Thyroid gland (tissue), 4 donors: ENCODE data around the gene TRAF3IP1. TPM values are rescaled to one million over a fixed set of nuclear protein-coding genes. Genes with fewer than 3 reads are reported as not detected.
A peak's percentile ranks its signal among the peaks of the same experiment; 100 is the strongest.
"Not testable (repeated sequence)": the region's sequence is repeated elsewhere in the genome, so short reads cannot be mapped to it uniquely, and the experiment has no call there.

ENCODE experiments used
- DNase-seq, 2 donors: peaks; one replicate each; pipeline ENCODE4 v3.0.0-alpha.2; 2019
- H3K27ac ChIP-seq, 3 donors: fragments of 200-600 bp; sonication (generic); 1 replicate in 2 of 3; 2 replicates in 1 of 3; pipeline ENCODE4 v1.5.1; 2016 to 2019; ENCODE audit warnings: mild to moderate bottlenecking in 1 of 3, moderate library complexity in 1 of 3
- H3K27me3 ChIP-seq: fragments of 200-600 bp; sonication (generic); one replicate; pipeline ENCODE4 v1.5.1; 2019
- H3K36me3 ChIP-seq, 2 donors: fragments of 200-600 bp; sonication (generic); one replicate each; pipeline ENCODE4 v1.5.1; 2016 to 2019
- H3K4me1 ChIP-seq, 2 donors: fragments of 200-600 bp; sonication (generic); one replicate each; pipeline ENCODE4 v1.5.1; 2017 to 2019
- H3K4me3 ChIP-seq, 3 donors: fragments of 200-600 bp; sonication (generic); replicated peaks in 1 of 3; 1 replicate in 2 of 3; 2 replicates in 1 of 3; pipeline ENCODE4 v1.5.1; 2016; ENCODE audit warnings: mild to moderate bottlenecking in 1 of 3
- H3K9me3 ChIP-seq: fragments of 200-600 bp; sonication (generic); one replicate; pipeline ENCODE4 v1.5.1; 2017
- POLR2A ChIP-seq, 2 donors: fragments of 450-650 bp; IDR thresholded peaks; one replicate each; pipeline ENCODE4 v1.6.1; 2017; ENCODE audit warnings: antibody characterized with exemption in 2 of 2, mild to moderate bottlenecking in 2 of 2, moderate library complexity in 1 of 2
- WGBS, 2 donors: methylation state at CpG; one replicate each; pipeline ENCODE4 v1.1.5; 2017; 5-methylcytosine and 5-hydroxymethylcytosine counted together
- intact Hi-C: fragments of 100-400 bp; cut with DNase I; formaldehyde crosslinking; loops from one replicate; pipeline ENCODE4 v1.15.1; 2023
- total RNA-seq, 4 donors: library from RNA; depleted of rRNA; stranded (reverse); fragments of >200 nt; gene quantifications; one replicate each; pipeline ENCODE4 v1.2.3, GENCODE V29; 2016
- TF ChIP-seq, protein P1 (sequence below), 6 experiments: fragments of 200-600 bp in 3 of 6; fragments of 450-650 bp in 3 of 6; sonication (generic) in 3 of 6; IDR thresholded peaks; one replicate each; pipeline ENCODE4 v1.5.1; 2016 to 2019; ENCODE audit warnings: antibody characterized with exemption in 6 of 6, mild to moderate bottlenecking in 2 of 6, inconsistent platforms in 1 of 6, moderate library complexity in 1 of 6

TRAF3IP1 gene
- total RNA-seq, 4 donors from 2014 or later = 19.5 to 24.7 (median 22.2) TPM

DNA sequence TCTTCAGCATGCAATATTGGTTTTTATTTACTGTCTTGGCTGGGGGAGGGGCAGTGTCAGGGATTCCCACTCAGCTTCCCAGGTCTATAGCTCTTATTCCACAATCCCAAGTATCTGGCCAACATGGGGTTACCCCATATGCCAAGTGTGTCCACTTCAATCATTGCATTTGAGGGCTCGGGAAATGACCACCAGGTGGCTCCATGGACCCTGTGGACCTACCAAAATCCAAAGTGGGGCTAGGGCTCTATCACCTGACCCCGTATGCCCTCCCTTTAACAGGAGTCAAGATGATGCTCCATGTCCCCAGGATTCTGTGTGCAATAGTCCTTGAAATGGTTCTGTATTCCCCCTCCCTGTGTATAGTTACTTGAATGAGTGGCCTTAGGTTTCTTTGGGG is 12.1 kb upstream of the TRAF3IP1 start:
- WGBS, 2 donors = 58 to 83% methylated on average over 2 of the region's 2 CpGs

DNA sequence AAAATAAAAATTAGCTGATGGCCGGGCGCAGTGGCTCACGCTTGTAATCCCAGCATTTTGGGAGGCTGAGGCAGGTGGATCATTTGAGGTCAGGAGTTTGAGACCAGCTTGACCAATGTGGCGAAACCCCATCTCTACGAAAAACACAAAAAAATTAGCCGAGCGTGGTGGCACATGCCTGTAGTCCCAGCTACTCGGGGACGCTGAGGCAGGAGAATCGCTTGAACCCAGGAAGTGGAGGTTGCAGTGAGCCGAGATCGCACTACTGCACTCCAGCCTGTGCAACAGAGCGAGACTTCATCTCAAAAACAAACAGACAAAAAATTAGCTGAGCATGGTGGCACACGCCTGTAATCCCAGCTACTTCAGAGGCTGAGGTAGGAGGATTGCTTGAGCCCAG is 9.6 kb upstream of the TRAF3IP1 start:
- H3K4me3 ChIP-seq, H3K9me3 ChIP-seq, H3K36me3 ChIP-seq, DNase-seq, intact Hi-C loops, H3K27me3 ChIP-seq, H3K4me1 ChIP-seq, H3K27ac ChIP-seq: not testable (repeated sequence)
- 70 to 73% methylated on average over 14 of the region's 14 CpGs for WGBS, 2 donors

More for the DNA sequence above, 12.1 kb upstream of the TRAF3IP1 start:
- no peaks in the 10 kb centered on the region for H3K27me3 ChIP-seq
- intact Hi-C loops = no loop called here
- TF ChIP-seq POLR2A (IDR thresholded peaks at IDR 0.05) = no peak
- TF ChIP-seq, protein P1, sequence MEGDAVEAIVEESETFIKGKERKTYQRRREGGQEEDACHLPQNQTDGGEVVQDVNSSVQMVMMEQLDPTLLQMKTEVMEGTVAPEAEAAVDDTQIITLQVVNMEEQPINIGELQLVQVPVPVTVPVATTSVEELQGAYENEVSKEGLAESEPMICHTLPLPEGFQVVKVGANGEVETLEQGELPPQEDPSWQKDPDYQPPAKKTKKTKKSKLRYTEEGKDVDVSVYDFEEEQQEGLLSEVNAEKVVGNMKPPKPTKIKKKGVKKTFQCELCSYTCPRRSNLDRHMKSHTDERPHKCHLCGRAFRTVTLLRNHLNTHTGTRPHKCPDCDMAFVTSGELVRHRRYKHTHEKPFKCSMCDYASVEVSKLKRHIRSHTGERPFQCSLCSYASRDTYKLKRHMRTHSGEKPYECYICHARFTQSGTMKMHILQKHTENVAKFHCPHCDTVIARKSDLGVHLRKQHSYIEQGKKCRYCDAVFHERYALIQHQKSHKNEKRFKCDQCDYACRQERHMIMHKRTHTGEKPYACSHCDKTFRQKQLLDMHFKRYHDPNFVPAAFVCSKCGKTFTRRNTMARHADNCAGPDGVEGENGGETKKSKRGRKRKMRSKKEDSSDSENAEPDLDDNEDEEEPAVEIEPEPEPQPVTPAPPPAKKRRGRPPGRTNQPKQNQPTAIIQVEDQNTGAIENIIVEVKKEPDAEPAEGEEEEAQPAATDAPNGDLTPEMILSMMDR (IDR thresholded peaks at IDR 0.05) = peak in 1 of 6 experiments; percentile 14
- no peaks in the 10 kb centered on the region for H3K36me3 ChIP-seq
- no peaks in the 10 kb centered on the region for H3K9me3 ChIP-seq
- H3K27ac ChIP-seq = no peak overlapping the region
- H3K4me3 ChIP-seq = no peak overlapping the region
- no peak for DNase-seq
- H3K4me1 ChIP-seq = no peaks in the 10 kb centered on the region

DNA sequence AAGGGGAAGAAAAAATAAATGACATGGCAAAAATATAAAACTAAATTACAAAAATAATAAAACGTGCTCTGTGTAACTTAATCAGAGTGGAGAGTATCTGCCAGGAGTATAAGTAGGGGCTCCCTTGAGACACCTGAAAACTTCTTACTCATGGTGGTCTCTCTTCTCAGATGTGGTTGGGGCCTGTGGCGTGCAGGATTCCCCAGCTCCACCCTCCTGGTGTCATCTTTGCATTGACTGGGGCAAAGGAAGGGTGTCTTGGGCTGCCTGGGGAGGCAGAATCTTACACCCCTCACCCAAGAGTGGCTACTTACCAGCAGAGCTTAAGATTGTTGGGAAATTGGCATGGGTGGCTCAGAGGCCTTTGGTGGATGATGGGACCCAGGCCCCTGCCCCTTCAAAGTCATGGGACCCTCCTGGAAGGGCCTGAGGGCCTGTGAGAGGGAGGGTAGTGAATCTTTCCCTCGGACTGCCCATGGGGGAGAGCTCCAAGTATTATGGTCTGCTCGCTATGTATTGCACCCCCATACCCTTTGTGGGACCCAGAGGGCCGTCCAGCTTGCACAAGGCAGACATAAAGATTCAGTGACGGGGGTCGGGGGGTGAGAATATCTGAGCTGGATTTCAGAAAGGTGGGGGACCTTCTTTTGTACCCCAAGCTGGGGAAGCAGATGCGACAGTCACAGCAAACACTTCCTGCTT is 6.9 kb upstream of the TRAF3IP1 start:
- Histone ChIP-seq H3K4me3 (no peak overlapping the region), H3K36me3 (no peaks in the 10 kb centered on the region), H3K27ac (no peak overlapping the region), H3K27me3 (no peaks in the 10 kb centered on the region), H3K9me3 (no peaks in the 10 kb centered on the region), H3K4me1 (no peaks in the 10 kb centered on the region)
- intact Hi-C loops = no loop called here
- TF ChIP-seq POLR2A (IDR thresholded peaks at IDR 0.05) = no peak
- TF ChIP-seq, protein P1 (IDR thresholded peaks at IDR 0.05) = no peak
- WGBS, 2 donors = 87 to 93% methylated on average over 8 of the region's 8 CpGs
- no peak for DNase-seq

DNA sequence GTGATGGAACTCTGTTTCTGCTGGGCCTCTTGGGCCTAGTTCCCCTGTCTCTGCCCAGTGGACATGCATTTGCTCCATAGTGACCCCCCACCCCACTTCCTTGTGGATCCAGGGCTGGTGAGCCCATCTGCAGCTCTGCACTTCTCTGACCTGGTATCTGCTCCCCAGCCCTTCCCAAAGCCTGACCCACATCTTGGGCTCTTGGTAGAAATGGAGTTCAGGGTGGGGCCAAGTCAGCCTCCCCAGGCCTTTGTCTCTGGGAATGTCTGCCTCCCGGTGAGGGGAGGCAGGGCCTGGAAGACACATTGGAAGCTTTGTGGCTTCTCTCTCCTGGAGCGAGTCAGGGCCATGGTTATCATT is 6.3 kb upstream of the TRAF3IP1 start:
- no peaks in the 10 kb centered on the region for H3K27me3 ChIP-seq
- WGBS, 2 donors = 67 to 91% methylated on average over 2 of the region's 2 CpGs
- no peaks in the 10 kb centered on the region for H3K4me1 ChIP-seq
- no peaks in the 10 kb centered on the region for H3K9me3 ChIP-seq
- H3K4me3 ChIP-seq = no peak overlapping the region
- intact Hi-C loops = no loop called here
- no peaks in the 10 kb centered on the region for H3K36me3 ChIP-seq
- H3K27ac ChIP-seq = no peak overlapping the region
- DNase-seq = no peak
- no peak for TF ChIP-seq POLR2A (IDR thresholded peaks at IDR 0.05)
- TF ChIP-seq, protein P1 (IDR thresholded peaks at IDR 0.05) = no peak

DNA sequence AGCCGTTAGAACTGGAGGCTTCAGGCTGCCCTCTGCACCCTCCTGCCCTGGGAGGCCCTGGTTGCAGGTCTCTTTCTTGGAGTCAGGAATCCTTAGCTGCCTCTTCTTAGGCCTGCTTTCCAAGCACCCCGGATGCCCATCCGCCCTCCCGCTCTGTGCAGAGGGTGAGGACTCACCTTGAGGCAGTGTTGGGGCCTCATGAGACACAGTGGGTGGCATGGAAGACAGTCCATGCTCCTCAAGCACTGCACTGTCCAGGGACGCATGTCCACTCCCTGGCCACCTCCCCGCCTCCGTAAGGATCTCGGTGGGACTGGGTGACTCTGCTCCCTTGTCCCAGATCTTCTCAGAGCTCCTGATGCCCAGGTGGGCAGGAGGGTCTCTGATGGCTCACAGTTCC is 5.7 kb upstream of the TRAF3IP1 start:
- intact Hi-C loops = no loop called here
- no peaks in the 10 kb centered on the region for H3K9me3 ChIP-seq
- no peak overlapping the region for H3K4me3 ChIP-seq
- no peak for DNase-seq
- no peaks in the 10 kb centered on the region for H3K27me3 ChIP-seq
- H3K27ac ChIP-seq = no peak overlapping the region
- TF ChIP-seq POLR2A (IDR thresholded peaks at IDR 0.05) = no peak
- TF ChIP-seq, protein P1 (IDR thresholded peaks at IDR 0.05) = no peak
- no peaks in the 10 kb centered on the region for H3K36me3 ChIP-seq
- peaks cover 0 to 3% of the 10 kb centered on the region in 2 donors for H3K4me1 ChIP-seq
- WGBS, 2 donors = 97 to 98% methylated on average over 5 to 6 of the region's 8 CpGs
